Measurements from ENCODE around the gene CCDC30. TPM values are rescaled to one million over a fixed set of nuclear protein-coding genes. Genes with fewer than 3 reads are reported as not detected.
"Not testable (repeated sequence)": the region's sequence is repeated elsewhere in the genome, so short reads cannot be mapped to it uniquely, and the experiment has no call there.

Gene CCDC30
- total RNA-seq, 4 donors from 2014 or later: 1.5 to 11.0 (median 6.0) TPM

- Histone ChIP-seq H3K4me3 (peak within 1 kb of the TSS; percentile 57 to 98), H3K4me1 (peaks cover 10 to 22% of the 10 kb centered on the region in 2 donors), H3K9me3 (no peaks in the 10 kb centered on the region), H3K36me3 (no peaks in the 10 kb centered on the region), H3K27me3 (no peaks in the 10 kb centered on the region), H3K27ac (peak within 1 kb of the TSS; percentile 94 to 95)
- peak; percentile 68 to 70 for TF ChIP-seq POLR2A (IDR thresholded peaks at IDR 0.05)
- TF ChIP-seq, protein P1, sequence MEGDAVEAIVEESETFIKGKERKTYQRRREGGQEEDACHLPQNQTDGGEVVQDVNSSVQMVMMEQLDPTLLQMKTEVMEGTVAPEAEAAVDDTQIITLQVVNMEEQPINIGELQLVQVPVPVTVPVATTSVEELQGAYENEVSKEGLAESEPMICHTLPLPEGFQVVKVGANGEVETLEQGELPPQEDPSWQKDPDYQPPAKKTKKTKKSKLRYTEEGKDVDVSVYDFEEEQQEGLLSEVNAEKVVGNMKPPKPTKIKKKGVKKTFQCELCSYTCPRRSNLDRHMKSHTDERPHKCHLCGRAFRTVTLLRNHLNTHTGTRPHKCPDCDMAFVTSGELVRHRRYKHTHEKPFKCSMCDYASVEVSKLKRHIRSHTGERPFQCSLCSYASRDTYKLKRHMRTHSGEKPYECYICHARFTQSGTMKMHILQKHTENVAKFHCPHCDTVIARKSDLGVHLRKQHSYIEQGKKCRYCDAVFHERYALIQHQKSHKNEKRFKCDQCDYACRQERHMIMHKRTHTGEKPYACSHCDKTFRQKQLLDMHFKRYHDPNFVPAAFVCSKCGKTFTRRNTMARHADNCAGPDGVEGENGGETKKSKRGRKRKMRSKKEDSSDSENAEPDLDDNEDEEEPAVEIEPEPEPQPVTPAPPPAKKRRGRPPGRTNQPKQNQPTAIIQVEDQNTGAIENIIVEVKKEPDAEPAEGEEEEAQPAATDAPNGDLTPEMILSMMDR (IDR thresholded peaks at IDR 0.05): no peak
- DNase-seq: peak; percentile 97
- intact Hi-C loops (cut with DNase I; ENCODE audit: low total_unique reads): no loop called here
These were observed 218.8 kb downstream of the CCDC30 start, which contains the start of gene YBX1 for GRCh38 chr1:42681741-42682483. Gene YBX1 (plus strand): TSS chr1:42682418. CDS start chr1:42682566, 148 bp downstream.

GRCh38 chr1:42682484-42682738, 219.3 kb downstream of the CCDC30 start:
- DNase-seq; H3K27me3 ChIP-seq; H3K36me3 ChIP-seq; H3K9me3 ChIP-seq; intact Hi-C loops (cut with DNase I; ENCODE audit: low total_unique reads): not testable (repeated sequence)
- Histone ChIP-seq H3K4me3 (peak overlapping the region; percentile 57 to 98), H3K4me1 (peaks cover 10 to 22% of the 10 kb centered on the region in 2 donors), H3K27ac (peak overlapping the region; percentile 94 to 95)

- H3K9me3 ChIP-seq: no peaks in the 10 kb centered on the region
- H3K27ac ChIP-seq: peak overlapping the region; percentile 94 to 95
- TF ChIP-seq, protein P1 (IDR thresholded peaks at IDR 0.05): no peak
- TF ChIP-seq POLR2A (IDR thresholded peaks at IDR 0.05): peak in 1 of 2 donors; percentile 28
- H3K27me3 ChIP-seq: no peaks in the 10 kb centered on the region
- peak; percentile 51 to 62 for DNase-seq
- H3K36me3 ChIP-seq: no peaks in the 10 kb centered on the region
- intact Hi-C loops (cut with DNase I; ENCODE audit: low total_unique reads): no loop called here
- H3K4me3 ChIP-seq: peak overlapping the region; percentile 57 to 98
- peaks cover 10 to 22% of the 10 kb centered on the region in 2 donors for H3K4me1 ChIP-seq
These were observed 219.8 kb downstream of the CCDC30 start for GRCh38 chr1:42682739-42683531.

GRCh38 chr1:42684139-42684538, 221.1 kb downstream of the CCDC30 start:
- H3K4me3 ChIP-seq: peak overlapping the region in 1 of 2 donors; percentile 57
- peaks cover 12 to 22% of the 10 kb centered on the region in 2 donors for H3K4me1 ChIP-seq
- H3K9me3 ChIP-seq: no peaks in the 10 kb centered on the region
- H3K27me3 ChIP-seq: no peaks in the 10 kb centered on the region
- intact Hi-C loops (cut with DNase I; ENCODE audit: low total_unique reads): no loop called here
- H3K36me3 ChIP-seq: no peaks in the 10 kb centered on the region
- H3K27ac ChIP-seq: no peak overlapping the region
- no peak for DNase-seq
- TF ChIP-seq POLR2A (IDR thresholded peaks at IDR 0.05): no peak
- TF ChIP-seq, protein P1 (IDR thresholded peaks at IDR 0.05): no peak

DNA sequence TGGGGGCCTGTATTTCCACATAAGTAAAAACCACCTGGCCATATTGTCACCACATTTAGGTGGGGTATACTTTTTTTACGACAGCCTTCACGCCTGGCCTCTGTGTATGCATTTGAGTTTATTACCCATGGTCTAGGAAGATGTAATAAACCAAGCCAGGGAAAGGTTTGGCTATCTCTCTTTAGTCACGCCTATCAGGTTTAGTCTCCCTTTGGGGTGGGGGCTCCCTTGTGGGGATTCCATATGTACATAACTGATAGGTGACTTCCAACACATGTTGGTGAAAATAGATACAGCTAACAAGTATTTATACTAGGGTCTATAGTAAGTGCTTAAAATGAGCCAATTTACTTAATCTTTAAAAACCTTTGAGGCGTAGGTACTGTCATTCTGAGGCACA, 223.3 kb downstream of the CCDC30 start:
- Histone ChIP-seq H3K4me1 (peaks cover 14 to 22% of the 10 kb centered on the region in 2 donors), H3K36me3 (no peaks in the 10 kb centered on the region), H3K9me3 (no peaks in the 10 kb centered on the region), H3K27ac (no peak overlapping the region), H3K4me3 (no peak overlapping the region), H3K27me3 (no peaks in the 10 kb centered on the region)
- TF ChIP-seq, protein P1 (IDR thresholded peaks at IDR 0.05): no peak
- TF ChIP-seq POLR2A (IDR thresholded peaks at IDR 0.05): no peak
- no peak for DNase-seq
- intact Hi-C loops (cut with DNase I; ENCODE audit: low total_unique reads): no loop called here

All from uterus (tissue), 4 donors.